ENCODE data around the gene CEP85L. TPM values are rescaled to one million over a fixed set of nuclear protein-coding genes. Genes with fewer than 3 reads are reported as not detected.

Gene CEP85L
- total and polyA plus RNA-seq, 2 of the 4 experiments (the other 2 are of a cell fraction), result 2.3 to 25.6 TPM

- BruUV-seq (replicated peaks), result no TSS peak
- peaks cover 13% of the 10 kb centered on the region; the same call in 1 of the 2 replicates for H3K9me1 ChIP-seq (ENCODE audit: insufficient read depth, low read length)
- 0 out of 2 replicates have a peak, but pooled peaks have one; percentile 17 for ATAC-seq (ENCODE audit: low read depth)
- H4K8ac ChIP-seq (ENCODE audit: low read depth in 2 of 2, low read length in 2 of 2), result no peak overlapping the region
- H3K14ac ChIP-seq (replicated peaks; ENCODE audit: low read depth, low read length), result no peak overlapping the region
- DNase-seq, result no peak
- no peak overlapping the region for H3K18ac ChIP-seq (ENCODE audit: low read depth, low read length)
- ChIA-PET CTCF (no interaction called here), POLR2A (ENCODE audit: unreplicated experiment) (no interaction called here)
- H2AFZ ChIP-seq (replicated peaks; ENCODE audit: low read length, poor library complexity), result no peak overlapping the region
- peaks cover 3% of the 10 kb centered on the region; the same call in 1 of the 2 replicates for H3K4me1 ChIP-seq (ENCODE audit: control insufficient read depth, insufficient read depth, low read length)
- H2AK5ac ChIP-seq (ENCODE audit: low read depth, low read length), result no peak overlapping the region
- no CpG with 5 or more reads among the region's 1 CpG for WGBS, 2 experiments (ENCODE audit: extremely low coverage in 2 of 2, insufficient read length in 1 of 2)
- peaks cover 36% of the 10 kb centered on the region; the same call in 1 of the 2 replicates for H4K20me1 ChIP-seq (ENCODE audit: insufficient read depth, low read length)
- TF ChIP-seq NFE2L2 (IDR thresholded peaks at IDR 0.05; ENCODE audit: low read depth, low read length) (no peak), CHD1 (IDR thresholded peaks at IDR 0.05; ENCODE audit: low read depth, low read length) (no peak), MXI1 (IDR thresholded peaks at IDR 0.05; ENCODE audit: borderline replicate concordance, low read depth, low read length) (no peak), USF2 (IDR thresholded peaks at IDR 0.05; ENCODE audit: low read depth, low read length) (no peak), FOS (IDR thresholded peaks at IDR 0.05; ENCODE audit: low read depth, low read length) (no peak), ELK1 (IDR thresholded peaks at IDR 0.05; ENCODE audit: borderline replicate concordance, low read depth, low read length) (no peak), SMC3 (IDR thresholded peaks at IDR 0.05; ENCODE audit: low read depth, low read length) (no peak), CEBPB (IDR thresholded peaks at IDR 0.05; ENCODE audit: low read depth, low read length) (no peak), RFX5 (IDR thresholded peaks at IDR 0.05; ENCODE audit: low read depth, low read length) (no peak), RCOR1 (IDR thresholded peaks at IDR 0.05; ENCODE audit: insufficient replicate concordance, low read length) (no peak), MAZ (IDR thresholded peaks at IDR 0.05; ENCODE audit: borderline replicate concordance, low read depth, low read length) (no peak)
- H2BK15ac ChIP-seq (ENCODE audit: low read depth, low read length), result no peak overlapping the region
- no peak overlapping the region for H4K5ac ChIP-seq (ENCODE audit: low read depth, low read length)
- dilution Hi-C loops (cut with HindIII; ENCODE audit: low sequenced_read_pairs, unreplicated experiment), result no loop called here
- no peaks in the 10 kb centered on the region for H3K27me3 ChIP-seq (ENCODE audit: control insufficient read depth, insufficient read depth, low read length)
- H3K4ac ChIP-seq (ENCODE audit: low read depth, low read length), result no peak overlapping the region
- peaks cover 2% of the 10 kb centered on the region; the same call in 1 of the 2 replicates for H3K9me3 ChIP-seq (ENCODE audit: control insufficient read depth, insufficient read depth, low read length)
- H4K91ac ChIP-seq (ENCODE audit: insufficient read depth, low read depth, low read length), result no peak overlapping the region
- H2AK9ac ChIP-seq (replicated peaks; ENCODE audit: low read depth, low read length, poor library complexity), result no peak overlapping the region
- H3K9ac ChIP-seq (ENCODE audit: low read depth, low read length), result no peak overlapping the region
- H2BK5ac ChIP-seq (ENCODE audit: low read depth, low read length, poor library complexity, severe bottlenecking), result no peak overlapping the region
- H3K79me1 ChIP-seq (ENCODE audit: low read depth in 1 of 2, low read length in 2 of 2), result peaks cover 27 to 58% of the 10 kb centered on the region in 2 experiments
- H2BK120ac ChIP-seq (ENCODE audit: low read depth, low read length), result no peak overlapping the region
- no peak overlapping the region for H3K23ac ChIP-seq (ENCODE audit: low read depth, low read length)
- no peak overlapping the region for H2BK20ac ChIP-seq (ENCODE audit: low read depth, low read length)
- H3K4me2 ChIP-seq (ENCODE audit: low read depth, low read length), result no peak overlapping the region
- H3K56ac ChIP-seq (ENCODE audit: extremely low read depth, insufficient read depth, low read length), result no peak overlapping the region
- H3K27ac ChIP-seq (ENCODE audit: insufficient read depth, low read length), result no peak overlapping the region
- H3K4me3 ChIP-seq (ENCODE audit: insufficient read depth, low read depth, low read length), result no peak overlapping the region
- in situ Hi-C loops (cut with MboI; ENCODE audit: low sequenced_read_pairs), result no loop called here
- intact Hi-C loops (cut with micrococcal nuclease), result no loop called here
- H3K36me3 ChIP-seq (ENCODE audit: control insufficient read depth, insufficient read depth, low read length), result no peaks in the 10 kb centered on the region; the same call in 1 of the 2 replicates
Measured at GRCh38 chr6:118641042-118641441, 10.3 kb downstream of the CEP85L start.
